Chondrocyte (in vitro differentiated cells): ENCODE results near the gene ACP1. TPM values are rescaled to one million over a fixed set of nuclear protein-coding genes. Genes with fewer than 3 reads are reported as not detected.

ENCODE experiments used
- DNase-seq: peaks from one replicate; pipeline ENCODE4 v3.0.0; 2021; ENCODE audit warnings: mixed read lengths, low spot score
- H3K27ac Mint-ChIP-seq: one replicate; pipeline ENCODE4 v1.8.0; 2021; ENCODE audit warnings: mild to moderate bottlenecking, moderate library complexity, mixed read lengths; ENCODE audit not compliant: unreplicated experiment
- H3K27me3 Mint-ChIP-seq: 2 replicates; pipeline ENCODE4 v1.8.0; 2021; ENCODE audit warnings: low read depth, mixed read lengths
- H3K36me3 Mint-ChIP-seq: 2 replicates; pipeline ENCODE4 v1.8.0; 2021; ENCODE audit warnings: low read depth, mixed read lengths
- H3K4me1 Mint-ChIP-seq: 2 replicates; pipeline ENCODE4 v1.8.0; 2021; ENCODE audit warnings: low read depth, mild to moderate bottlenecking, mixed read lengths
- H3K4me3 Mint-ChIP-seq: one replicate; pipeline ENCODE4 v1.8.0; 2021; ENCODE audit warnings: mild to moderate bottlenecking, moderate library complexity, mixed read lengths; ENCODE audit not compliant: unreplicated experiment
- H3K9me3 Mint-ChIP-seq: 2 replicates; pipeline ENCODE4 v1.8.0; 2021; ENCODE audit warnings: low read depth, mixed read lengths
- total RNA-seq: library from RNA; stranded (reverse); gene quantifications from 3 replicates; pipeline ENCODE4 v1.2.1, GENCODE V29; 2021
- TF ChIP-seq, protein P1 (sequence below): fragments of 200-600 bp; sonication (generic); IDR thresholded peaks from 2 replicates; pipeline ENCODE4 v1.5.0; 2021; ENCODE audit warnings: antibody characterized with exemption, mild to moderate bottlenecking, moderate library complexity

The ACP1 gene
- total RNA-seq, 1 donor from 2014 or later = 79.6 TPM

- H3K9me3 Mint-ChIP-seq = no peaks in the 10 kb centered on the region
Measured at GRCh38 chr2:279956-280649, 15.4 kb downstream of the ACP1 start.

GRCh38 chr2:280650-281110 lies 15.9 kb downstream of the ACP1 start:
- H3K9me3 Mint-ChIP-seq = no peaks in the 10 kb centered on the region
- H3K27me3 Mint-ChIP-seq = no peaks in the 10 kb centered on the region
- no peak for DNase-seq
- TF ChIP-seq, protein P1, sequence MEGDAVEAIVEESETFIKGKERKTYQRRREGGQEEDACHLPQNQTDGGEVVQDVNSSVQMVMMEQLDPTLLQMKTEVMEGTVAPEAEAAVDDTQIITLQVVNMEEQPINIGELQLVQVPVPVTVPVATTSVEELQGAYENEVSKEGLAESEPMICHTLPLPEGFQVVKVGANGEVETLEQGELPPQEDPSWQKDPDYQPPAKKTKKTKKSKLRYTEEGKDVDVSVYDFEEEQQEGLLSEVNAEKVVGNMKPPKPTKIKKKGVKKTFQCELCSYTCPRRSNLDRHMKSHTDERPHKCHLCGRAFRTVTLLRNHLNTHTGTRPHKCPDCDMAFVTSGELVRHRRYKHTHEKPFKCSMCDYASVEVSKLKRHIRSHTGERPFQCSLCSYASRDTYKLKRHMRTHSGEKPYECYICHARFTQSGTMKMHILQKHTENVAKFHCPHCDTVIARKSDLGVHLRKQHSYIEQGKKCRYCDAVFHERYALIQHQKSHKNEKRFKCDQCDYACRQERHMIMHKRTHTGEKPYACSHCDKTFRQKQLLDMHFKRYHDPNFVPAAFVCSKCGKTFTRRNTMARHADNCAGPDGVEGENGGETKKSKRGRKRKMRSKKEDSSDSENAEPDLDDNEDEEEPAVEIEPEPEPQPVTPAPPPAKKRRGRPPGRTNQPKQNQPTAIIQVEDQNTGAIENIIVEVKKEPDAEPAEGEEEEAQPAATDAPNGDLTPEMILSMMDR = no peak
- H3K27ac Mint-ChIP-seq = peak overlapping the region; percentile 0
- H3K4me3 Mint-ChIP-seq = no peak overlapping the region
- peaks cover 46% of the 10 kb centered on the region for H3K36me3 Mint-ChIP-seq
- peaks cover 9% of the 10 kb centered on the region for H3K4me1 Mint-ChIP-seq

More at GRCh38 chr2:279956-280649, 15.4 kb downstream of the ACP1 start:
- no peaks in the 10 kb centered on the region for H3K27me3 Mint-ChIP-seq
- peaks cover 41% of the 10 kb centered on the region for H3K36me3 Mint-ChIP-seq
- no peak overlapping the region for H3K4me3 Mint-ChIP-seq
- H3K27ac Mint-ChIP-seq = no peak overlapping the region
- peaks cover 3% of the 10 kb centered on the region for H3K4me1 Mint-ChIP-seq
- no peak for DNase-seq
- TF ChIP-seq, protein P1 = no peak

GRCh38 chr2:281381-281780 lies 16.6 kb downstream of the ACP1 start:
- Mint-ChIP-seq H3K9me3 (no peaks in the 10 kb centered on the region), H3K4me1 (peaks cover 16% of the 10 kb centered on the region), H3K27ac (peak overlapping the region; percentile 5), H3K36me3 (peaks cover 51% of the 10 kb centered on the region), H3K27me3 (no peaks in the 10 kb centered on the region), H3K4me3 (no peak overlapping the region)
- DNase-seq = no peak
- TF ChIP-seq, protein P1 = no peak

DNA sequence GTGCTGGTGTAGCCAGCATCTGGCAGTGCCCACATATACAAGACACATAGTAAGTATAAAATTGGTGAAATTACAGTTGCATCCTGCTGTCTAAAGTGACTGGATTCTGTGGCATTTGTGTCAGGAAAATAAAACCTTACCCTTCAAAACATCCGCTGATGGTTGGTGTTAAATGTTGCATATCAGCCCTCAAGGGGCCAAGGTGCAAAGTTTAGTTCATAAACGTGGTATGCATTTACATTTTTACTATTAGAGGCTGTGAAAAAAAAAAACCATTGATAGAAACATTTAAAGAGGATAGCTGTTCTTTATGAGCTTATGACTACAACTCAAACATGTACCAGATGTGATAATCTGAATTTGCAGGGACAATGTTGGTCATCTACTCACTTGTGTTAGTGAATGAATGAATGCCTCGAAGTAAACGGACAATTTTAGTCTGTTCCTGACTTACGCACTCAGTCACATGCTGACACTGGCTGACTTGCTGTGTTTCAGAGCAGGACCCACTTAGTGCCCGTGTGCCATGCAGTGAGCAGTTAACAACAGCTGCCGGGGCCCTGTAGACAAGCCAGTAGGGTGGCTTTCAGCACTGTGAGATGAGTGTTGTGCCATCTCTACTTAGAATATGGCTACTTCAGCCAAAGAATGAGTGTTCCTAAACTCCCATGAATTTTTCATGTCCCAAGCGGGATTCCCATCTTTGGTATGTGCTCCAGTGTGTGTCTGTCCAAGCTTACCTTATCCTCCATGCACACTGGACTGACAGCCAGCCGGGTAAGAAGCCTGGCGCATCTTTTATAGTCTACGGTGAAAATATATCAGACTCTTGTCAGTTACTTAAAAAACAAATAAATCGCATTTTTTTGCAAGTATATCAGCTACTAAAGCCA lies 17.9 kb downstream of the ACP1 start:
- H3K9me3 Mint-ChIP-seq = no peaks in the 10 kb centered on the region
- H3K4me3 Mint-ChIP-seq = no peak overlapping the region
- no peaks in the 10 kb centered on the region for H3K27me3 Mint-ChIP-seq
- DNase-seq = no peak
- peaks cover 48% of the 10 kb centered on the region for H3K36me3 Mint-ChIP-seq
- peaks cover 24% of the 10 kb centered on the region for H3K4me1 Mint-ChIP-seq
- H3K27ac Mint-ChIP-seq = no peak overlapping the region
- TF ChIP-seq, protein P1 = no peak
